GM06990 (cell line): ENCODE results near the gene PACSIN1.

Experiments
- DNase-seq: peaks from one replicate; pipeline ENCODE4 v3.0.0-alpha.2; 2011; ENCODE audit not compliant: insufficient read length; ENCODE audit errors: extremely low read depth
- H3K27me3 ChIP-seq: replicated peaks from 2 replicates; pipeline ENCODE4 v1.6.0; 2011; ENCODE audit warnings: low read length; ENCODE audit not compliant: control insufficient read depth, insufficient read depth
- H3K36me3 ChIP-seq: 2 replicates; pipeline ENCODE4 v1.5.1; 2011; ENCODE audit warnings: low read length; ENCODE audit not compliant: control insufficient read depth, insufficient read depth
- H3K4me3 ChIP-seq: replicated peaks from 2 replicates; pipeline ENCODE4 v1.5.1; 2011; ENCODE audit warnings: low read depth, mild to moderate bottlenecking, control low read depth, low read length
- CTCF ChIP-seq: IDR thresholded peaks from 2 replicates; pipeline ENCODE4 v1.5.1; 2011; ENCODE audit warnings: low read length, control low read depth, mild to moderate bottlenecking, inconsistent platforms; ENCODE audit not compliant: insufficient read depth, poor library complexity, severe bottlenecking

Gene PACSIN1

GRCh38 chr6:34511214-34511914 is 45.5 kb downstream of the PACSIN1 start:
- H3K4me3 ChIP-seq: no peak overlapping the region
- H3K36me3 ChIP-seq: no peaks in the 10 kb centered on the region
- H3K27me3 ChIP-seq: no peaks in the 10 kb centered on the region; the same call in 1 of the 2 replicates
- DNase-seq: no peak
- no peak for TF ChIP-seq CTCF

- H3K4me3 ChIP-seq: no peak overlapping the region
- TF ChIP-seq CTCF: no peak
- no peak for DNase-seq
- H3K36me3 ChIP-seq: no peaks in the 10 kb centered on the region
- no peaks in the 10 kb centered on the region; the same call in 1 of the 2 replicates for H3K27me3 ChIP-seq
Observed at GRCh38 chr6:34511915-34512737, 46.2 kb downstream of the PACSIN1 start.

- no peak for DNase-seq
- no peak overlapping the region for H3K4me3 ChIP-seq
- H3K27me3 ChIP-seq: no peaks in the 10 kb centered on the region; the same call in 1 of the 2 replicates
- TF ChIP-seq CTCF: no peak
- no peaks in the 10 kb centered on the region for H3K36me3 ChIP-seq
Observed at GRCh38 chr6:34512738-34513115, 46.9 kb downstream of the PACSIN1 start.

- H3K27me3 ChIP-seq: no peaks in the 10 kb centered on the region; the same call in 1 of the 2 replicates
- no peak overlapping the region for H3K4me3 ChIP-seq
- no peak for DNase-seq
- H3K36me3 ChIP-seq: no peaks in the 10 kb centered on the region
- TF ChIP-seq CTCF: no peak
Observed at GRCh38 chr6:34513646-34514045, 47.8 kb downstream of the PACSIN1 start.

- no peak for DNase-seq
- Histone ChIP-seq H3K27me3 (no peaks in the 10 kb centered on the region; the same call in 1 of the 2 replicates), H3K36me3 (no peaks in the 10 kb centered on the region), H3K4me3 (no peak overlapping the region)
- TF ChIP-seq CTCF: no peak
Observed at GRCh38 chr6:34514112-34514511, 48.2 kb downstream of the PACSIN1 start.
